VCaP (cell line): ENCODE data around the gene TBC1D22A.
"Not testable (repeated sequence)": the region's sequence is repeated elsewhere in the genome, so short reads cannot be mapped to it uniquely, and the experiment has no call there.

Experiments used
- H3K27ac ChIP-seq: fragments of 450-650 bp; 2 replicates; pipeline ENCODE4 v1.5.1; 2017
- TF ChIP-seq, protein P1 (sequence below): fragments of 450-650 bp; conservative IDR thresholded peaks from 2 replicates; pipeline ENCODE4 v1.5.1; 2017; ENCODE audit warnings: mild to moderate bottlenecking, moderate library complexity

The TBC1D22A gene

DNA sequence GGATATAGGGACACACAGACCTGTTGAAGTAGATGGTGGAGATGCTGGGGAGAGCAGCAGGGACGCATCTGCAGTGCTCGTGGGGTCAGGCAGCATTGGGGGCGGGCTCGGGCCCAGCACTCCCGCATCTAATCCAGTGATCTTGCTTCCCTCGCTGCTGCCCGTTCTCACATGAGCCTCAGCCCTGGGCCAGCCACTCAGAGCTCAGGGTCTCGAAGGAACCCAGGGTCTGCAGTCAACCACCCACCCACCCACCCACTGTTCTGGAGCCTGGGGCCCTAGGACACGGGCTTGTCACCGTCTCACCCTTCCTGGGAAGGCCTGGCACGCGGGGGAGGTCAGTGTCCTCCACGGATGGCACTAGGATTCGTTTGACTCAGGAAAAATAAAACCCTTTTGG lies 406.0 kb downstream of the TBC1D22A start:
- no peak overlapping the region for H3K27ac ChIP-seq
- TF ChIP-seq, protein P1, sequence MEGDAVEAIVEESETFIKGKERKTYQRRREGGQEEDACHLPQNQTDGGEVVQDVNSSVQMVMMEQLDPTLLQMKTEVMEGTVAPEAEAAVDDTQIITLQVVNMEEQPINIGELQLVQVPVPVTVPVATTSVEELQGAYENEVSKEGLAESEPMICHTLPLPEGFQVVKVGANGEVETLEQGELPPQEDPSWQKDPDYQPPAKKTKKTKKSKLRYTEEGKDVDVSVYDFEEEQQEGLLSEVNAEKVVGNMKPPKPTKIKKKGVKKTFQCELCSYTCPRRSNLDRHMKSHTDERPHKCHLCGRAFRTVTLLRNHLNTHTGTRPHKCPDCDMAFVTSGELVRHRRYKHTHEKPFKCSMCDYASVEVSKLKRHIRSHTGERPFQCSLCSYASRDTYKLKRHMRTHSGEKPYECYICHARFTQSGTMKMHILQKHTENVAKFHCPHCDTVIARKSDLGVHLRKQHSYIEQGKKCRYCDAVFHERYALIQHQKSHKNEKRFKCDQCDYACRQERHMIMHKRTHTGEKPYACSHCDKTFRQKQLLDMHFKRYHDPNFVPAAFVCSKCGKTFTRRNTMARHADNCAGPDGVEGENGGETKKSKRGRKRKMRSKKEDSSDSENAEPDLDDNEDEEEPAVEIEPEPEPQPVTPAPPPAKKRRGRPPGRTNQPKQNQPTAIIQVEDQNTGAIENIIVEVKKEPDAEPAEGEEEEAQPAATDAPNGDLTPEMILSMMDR: no peak

DNA sequence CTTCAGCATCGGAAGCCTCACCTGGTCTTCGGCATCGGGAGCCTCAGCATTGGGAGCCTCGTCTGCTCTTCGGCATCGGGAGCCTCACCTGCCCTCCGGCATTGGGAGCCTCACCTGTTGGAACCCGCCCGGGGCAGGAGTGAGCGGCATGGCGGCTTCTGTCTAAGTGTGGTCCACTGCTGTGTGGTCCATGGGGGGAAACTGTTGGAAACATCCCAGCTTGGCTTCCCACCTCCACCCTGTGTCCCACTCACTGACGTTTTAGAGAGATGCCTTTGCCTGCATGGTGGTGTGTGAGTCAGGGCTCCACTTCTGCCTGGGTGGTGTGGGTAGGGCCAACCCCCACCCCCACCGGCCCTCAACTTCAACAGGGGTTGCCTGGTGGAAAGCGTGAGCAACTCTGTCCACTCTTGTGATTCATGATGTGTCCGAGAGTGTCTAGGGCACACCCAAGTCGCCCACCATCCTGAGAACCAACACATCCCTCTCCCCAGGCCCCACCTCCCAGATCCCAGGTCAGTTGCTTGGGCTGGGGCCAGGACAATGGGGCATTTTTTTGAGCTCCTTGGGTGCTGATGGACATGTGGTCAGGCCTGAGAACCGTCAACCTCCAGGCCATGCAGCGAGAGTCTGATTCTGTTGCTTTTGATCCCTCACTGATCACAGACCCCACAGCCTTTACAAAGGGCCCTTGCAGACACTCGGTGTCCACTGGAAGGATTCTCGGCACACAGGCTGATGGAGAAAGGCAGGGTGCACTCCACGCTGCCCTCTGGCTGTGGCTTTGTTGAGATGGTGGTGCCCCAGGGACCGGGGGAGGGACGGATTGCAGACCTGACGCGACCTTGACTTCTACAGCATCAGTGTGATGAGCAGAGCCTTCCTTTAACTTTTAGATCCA lies 406.7 kb downstream of the TBC1D22A start:
- TF ChIP-seq, protein P1: no peak; the same call in 1 of the 2 replicates
- no peak overlapping the region for H3K27ac ChIP-seq

DNA sequence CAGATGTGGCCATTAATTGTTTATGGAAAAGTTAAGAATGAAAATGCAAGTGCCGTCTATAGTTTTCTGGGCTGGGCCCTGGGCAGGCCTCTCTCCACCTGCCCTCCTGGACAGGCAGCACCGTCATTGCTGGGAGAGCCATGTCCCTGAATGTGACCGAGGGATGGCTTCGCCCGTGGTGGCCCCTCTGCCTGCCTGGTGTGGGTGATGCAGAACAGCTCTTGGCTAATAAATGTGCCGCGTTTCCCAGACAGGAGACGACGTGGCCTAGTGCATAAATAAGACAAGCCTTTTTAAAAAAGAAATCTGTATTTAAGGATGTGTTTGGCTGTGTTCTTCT lies 407.3 kb downstream of the TBC1D22A start:
- TF ChIP-seq, protein P1: no peak
- no peak overlapping the region for H3K27ac ChIP-seq

DNA sequence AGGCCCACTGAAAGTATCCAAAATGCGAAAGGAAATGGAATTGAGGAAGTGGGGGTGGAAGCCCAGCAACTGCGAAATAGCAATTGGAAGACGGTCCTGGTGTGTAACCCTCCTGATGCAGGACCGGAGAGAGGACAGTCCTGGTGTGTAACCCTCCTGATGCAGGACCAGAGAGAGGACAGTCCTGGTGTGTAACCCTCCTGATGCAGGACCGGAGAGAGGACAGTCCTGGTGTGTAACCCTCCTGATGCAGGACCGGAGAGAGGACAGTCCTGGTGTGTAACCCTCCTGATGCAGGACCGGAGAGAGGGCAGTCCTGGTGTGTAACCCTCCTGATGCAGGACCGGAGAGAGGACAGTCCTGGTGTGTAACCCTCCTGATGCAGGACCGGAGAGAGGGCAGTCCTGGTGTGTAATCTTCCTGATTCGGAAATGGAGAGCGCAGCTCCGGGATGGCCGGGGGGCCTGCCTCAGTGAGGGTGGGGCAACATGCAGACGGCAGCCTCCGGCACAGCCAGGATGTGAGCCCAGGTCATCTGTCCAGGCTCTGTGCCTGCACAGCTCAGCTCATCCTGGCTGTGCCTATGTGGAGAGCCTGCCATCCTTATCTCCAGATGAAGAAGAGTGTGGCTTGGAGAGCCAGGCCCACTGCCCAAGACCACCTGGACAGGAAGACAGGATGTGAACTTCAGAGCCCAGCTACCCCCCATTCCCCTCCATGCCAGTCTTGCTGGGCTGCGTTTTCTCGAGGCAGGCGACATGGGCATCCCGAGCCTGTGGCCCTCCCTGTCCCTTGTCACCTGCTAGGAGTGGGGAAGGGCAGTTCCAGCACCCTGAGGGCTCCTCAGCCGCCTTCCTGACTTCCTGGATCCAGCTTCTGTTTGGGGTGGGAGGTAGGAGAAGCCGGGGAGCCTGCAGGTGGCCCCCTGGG lies 408.3 kb downstream of the TBC1D22A start:
- H3K27ac ChIP-seq: not testable (repeated sequence)

DNA sequence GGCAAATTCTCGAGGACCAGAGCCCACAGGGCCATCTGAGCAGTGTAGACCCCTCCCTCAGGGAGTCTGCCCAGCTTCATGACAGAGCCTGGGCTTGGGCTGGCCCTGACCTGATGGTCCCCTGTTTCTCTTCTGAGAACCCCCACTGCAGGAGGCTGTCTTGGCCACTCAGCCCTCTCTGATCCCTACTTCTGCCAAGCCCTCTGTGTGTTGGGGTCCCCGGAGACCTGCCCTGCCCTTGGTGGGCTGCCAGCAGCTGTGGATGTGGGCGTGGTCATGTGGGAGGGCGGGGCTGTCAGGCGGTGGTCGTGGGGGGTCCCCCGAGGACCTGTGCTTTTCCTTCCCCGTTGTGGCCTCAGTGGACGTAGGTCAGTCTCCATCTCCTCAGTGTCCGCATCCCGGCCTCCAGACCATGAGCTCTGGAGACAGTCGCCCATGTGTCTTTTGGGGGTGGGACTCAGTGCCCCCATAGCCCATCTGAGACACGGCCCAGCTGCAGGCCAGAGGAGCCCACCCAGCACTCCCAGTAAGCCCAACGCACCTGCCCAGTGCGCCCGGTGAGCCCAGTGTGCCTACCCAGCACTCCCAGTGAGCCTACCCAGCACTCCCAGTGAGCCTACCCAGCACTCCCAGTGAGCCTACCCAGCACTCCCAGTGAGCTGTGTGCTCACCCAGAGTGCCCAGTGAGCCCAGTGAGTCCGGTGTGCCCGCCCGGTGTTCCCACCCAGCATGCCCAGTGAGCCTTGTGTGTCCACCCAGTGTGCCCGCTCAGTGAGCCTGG lies 409.2 kb downstream of the TBC1D22A start:
- H3K27ac ChIP-seq: no peak overlapping the region
- TF ChIP-seq, protein P1: no peak

DNA sequence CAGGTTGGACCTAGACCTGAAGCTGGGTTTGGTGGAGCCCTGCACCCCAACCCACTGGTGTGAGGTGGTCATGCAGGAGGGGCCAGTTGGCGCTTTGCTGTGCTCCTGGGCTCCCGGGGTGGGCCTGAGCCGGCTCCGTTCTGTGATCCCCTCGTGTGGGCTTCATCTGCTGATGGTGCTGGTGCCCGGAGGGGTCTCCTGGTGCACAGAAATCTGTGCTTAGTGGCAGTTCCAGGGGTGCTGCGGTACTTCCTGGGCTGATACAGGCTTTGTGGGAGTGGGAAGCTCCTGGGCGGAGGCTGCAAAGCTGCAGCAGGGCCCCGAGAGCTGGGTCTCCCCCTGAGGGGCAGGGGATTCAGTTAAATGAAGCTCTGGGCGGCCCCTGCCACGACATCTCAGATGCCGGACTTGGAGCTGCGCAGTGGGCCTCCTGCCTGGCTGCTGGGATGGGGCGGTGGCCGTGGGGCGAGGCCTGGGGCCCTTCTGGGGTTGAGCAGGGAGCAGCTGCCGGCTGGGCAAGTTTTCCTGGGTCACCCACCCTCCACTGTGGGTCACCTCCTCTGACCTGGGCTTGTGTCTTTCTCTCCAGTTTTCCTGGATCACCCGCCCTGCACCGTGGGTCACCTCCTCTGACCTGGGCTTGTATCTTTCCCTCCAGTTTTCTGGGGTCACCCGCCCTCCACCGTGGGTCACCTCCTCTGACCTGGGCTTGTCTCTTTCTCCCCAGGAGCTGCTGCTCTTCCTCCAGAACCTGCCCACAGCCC lies 410.5 kb downstream of the TBC1D22A start:
- TF ChIP-seq, protein P1: no peak
- no peak overlapping the region for H3K27ac ChIP-seq

DNA sequence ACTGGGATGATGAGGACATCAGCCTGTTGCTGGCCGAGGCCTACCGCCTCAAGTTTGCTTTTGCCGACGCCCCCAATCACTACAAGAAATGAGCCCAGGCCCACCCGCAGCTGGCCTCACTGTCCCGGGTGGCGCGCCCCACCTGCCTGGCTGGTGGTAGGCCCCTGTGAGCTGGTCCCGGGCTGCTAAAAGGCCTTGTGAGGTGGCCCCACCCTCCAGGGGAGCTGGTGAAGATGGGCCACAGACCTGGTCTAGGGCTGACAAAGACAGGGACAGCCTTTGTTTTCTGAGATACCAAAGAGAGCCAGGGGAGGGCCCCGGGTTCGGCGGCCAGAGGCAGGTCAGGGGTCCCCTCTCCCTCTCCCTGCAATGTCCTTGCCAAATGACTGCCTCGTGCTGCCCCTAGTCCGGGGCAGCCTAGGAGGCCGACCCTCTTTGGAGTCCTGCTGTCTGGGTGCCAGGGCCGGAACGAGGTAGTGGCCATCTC lies 411.1 kb downstream of the TBC1D22A start:
- no peak overlapping the region for H3K27ac ChIP-seq
- TF ChIP-seq, protein P1: no peak
